NCI-H748 (cell line): ENCODE data around the gene ZC3H15.

Experiments used
- DNase-seq: peaks from one replicate; lab custom pipeline; 2025; ENCODE audit not compliant: unreplicated experiment; lab: John Stamatoyannopoulos, UW

Gene ZC3H15

GRCh38 chr2:186493564-186494085 lies 7.6 kb downstream of the ZC3H15 start:
- no peak for DNase-seq

GRCh38 chr2:186496401-186496800 lies 10.3 kb downstream of the ZC3H15 start:
- DNase-seq, result no peak

GRCh38 chr2:186497928-186498327 lies 11.9 kb downstream of the ZC3H15 start:
- no peak for DNase-seq

- DNase-seq, result no peak
Observed at GRCh38 chr2:186498834-186499233, 12.8 kb downstream of the ZC3H15 start.

GRCh38 chr2:186503827-186504606 lies 18.0 kb downstream of the ZC3H15 start:
- DNase-seq, result peak; percentile 50

GRCh38 chr2:186508263-186508662 lies 22.2 kb downstream of the ZC3H15 start:
- no peak for DNase-seq

- no peak for DNase-seq
Observed at GRCh38 chr2:186515376-186515775, 29.3 kb downstream of the ZC3H15 start.

GRCh38 chr2:186516396-186516795 lies 30.3 kb downstream of the ZC3H15 start:
- DNase-seq, result no peak

GRCh38 chr2:186517090-186517489 lies 31.0 kb downstream of the ZC3H15 start:
- DNase-seq, result no peak

- no peak for DNase-seq
Observed at GRCh38 chr2:186518291-186518690, 32.2 kb downstream of the ZC3H15 start.

GRCh38 chr2:186518945-186519344 lies 32.9 kb downstream of the ZC3H15 start:
- no peak for DNase-seq

GRCh38 chr2:186521570-186522153 lies 35.6 kb downstream of the ZC3H15 start:
- peak; percentile 26 for DNase-seq

- no peak for DNase-seq
Observed at GRCh38 chr2:186522450-186522849, 36.4 kb downstream of the ZC3H15 start.

GRCh38 chr2:186523791-186524190 lies 37.7 kb downstream of the ZC3H15 start:
- no peak for DNase-seq

GRCh38 chr2:186526281-186526680 lies 40.2 kb downstream of the ZC3H15 start:
- DNase-seq, result no peak

GRCh38 chr2:186530314-186530713 lies 44.3 kb downstream of the ZC3H15 start:
- no peak for DNase-seq

- no peak for DNase-seq
Observed at GRCh38 chr2:186531257-186531775, 45.3 kb downstream of the ZC3H15 start.

- no peak for DNase-seq
Observed at GRCh38 chr2:186532891-186533290, 46.8 kb downstream of the ZC3H15 start.

GRCh38 chr2:186533717-186534116 lies 47.7 kb downstream of the ZC3H15 start:
- DNase-seq, result no peak

- DNase-seq, result no peak
Observed at GRCh38 chr2:186534406-186534805, 48.3 kb downstream of the ZC3H15 start.

- DNase-seq, result no peak
Observed at GRCh38 chr2:186535861-186536260, 49.8 kb downstream of the ZC3H15 start.

GRCh38 chr2:186537019-186537418 lies 51.0 kb downstream of the ZC3H15 start:
- no peak for DNase-seq
